Measurements from ENCODE around the gene TTYH3. TPM values are rescaled to one million over a fixed set of nuclear protein-coding genes. Genes with fewer than 3 reads are reported as not detected.

Gene TTYH3
- total and polyA plus RNA-seq, 9 of the 15 experiments (the other 6 are each of a cell fraction or from before 2014, with no cell fraction given) = 0.01 to 5.5 (median 1.1) TPM

DNA sequence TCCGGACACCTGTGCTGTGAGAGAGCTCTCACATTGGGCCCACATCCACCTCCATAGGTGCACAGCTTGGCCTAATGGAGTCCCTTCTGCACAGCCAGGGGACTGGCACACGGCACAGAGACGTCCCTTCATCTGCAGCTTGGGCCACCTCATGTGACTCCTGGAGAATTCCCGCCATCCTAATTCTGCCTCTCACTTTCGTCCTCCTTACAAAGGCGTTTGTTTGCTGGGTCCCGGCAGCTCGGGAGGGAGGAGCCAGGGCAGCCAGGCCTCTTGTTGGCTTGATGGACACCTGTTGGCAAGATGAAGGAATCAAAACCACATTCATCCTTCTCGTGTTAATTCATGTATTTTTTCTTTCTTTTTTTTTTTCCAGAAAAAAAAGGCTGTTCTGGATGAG lies 30.7 kb upstream of the TTYH3 start:
- ATAC-seq (no peak), DNase-seq (ENCODE audit: extremely low read depth in 1 of 4, low spot score in 3 of 4) (no peak), FAIRE-seq (no peak)
- H3K9me3 ChIP-seq (replicated peaks; ENCODE audit: control insufficient read depth, insufficient read depth, low read depth, low read length) = no peaks in the 10 kb centered on the region
- peaks cover 0 to 33% of the 10 kb centered on the region in 2 experiments; a peak in 2 of 5 replicates for H3K4me1 ChIP-seq (replicated peaks in 1 of 2; ENCODE audit: control insufficient read depth in 2 of 2, insufficient read depth in 2 of 2, low read length in 2 of 2)
- H3K9me1 ChIP-seq (ENCODE audit: control insufficient read depth, insufficient read depth, low read length) = peaks cover 5% of the 10 kb centered on the region
- no peak overlapping the region for H2AFZ ChIP-seq (ENCODE audit: low read depth, low read length)
- intact Hi-C loops (cut with micrococcal nuclease) = no loop called here
- no peak overlapping the region for H3K4me2 ChIP-seq (ENCODE audit: insufficient read depth, low read length)
- no peaks in the 10 kb centered on the region for H3K79me2 ChIP-seq (ENCODE audit: control insufficient read depth, insufficient read depth, low read length)
- POLR2A ChIA-PET = no interaction called here
- CTCF ChIA-PET (ENCODE audit: low intra/inter-chr PET ratio) = no interaction called here
- H4K20me1 ChIP-seq (replicated peaks; ENCODE audit: control insufficient read depth, insufficient read depth, low read length) = no peaks in the 10 kb centered on the region; the same call in none of the 2 replicates
- in situ Hi-C loops (cut with MboI) = no loop called here
- H3K27me3 ChIP-seq (ENCODE audit: control insufficient read depth in 2 of 2, insufficient read depth in 2 of 2, low read length in 2 of 2) = no peaks in the 10 kb centered on the region
- no peak overlapping the region for H3K4me3 ChIP-seq
- H3K9ac ChIP-seq (ENCODE audit: insufficient read depth in 1 of 2, low read depth in 2 of 2, low read length in 2 of 2) = no peak overlapping the region; a peak in 1 of 4 replicates
- BruUV-seq (replicated peaks) = no TSS peak
- WGBS (ENCODE audit: insufficient coverage, low coverage, missing lambda C conversion rate) = 61% methylated on average over 9 of the region's 9 CpGs
- H3K36me3 ChIP-seq (ENCODE audit: control insufficient read depth, insufficient read depth, low read length) = peaks cover 13% of the 10 kb centered on the region; the same call in 1 of the 3 replicates
- H3K27ac ChIP-seq (ENCODE audit: extremely low read depth, low read depth, low read length) = no peak overlapping the region
- TF ChIP-seq, protein P1, sequence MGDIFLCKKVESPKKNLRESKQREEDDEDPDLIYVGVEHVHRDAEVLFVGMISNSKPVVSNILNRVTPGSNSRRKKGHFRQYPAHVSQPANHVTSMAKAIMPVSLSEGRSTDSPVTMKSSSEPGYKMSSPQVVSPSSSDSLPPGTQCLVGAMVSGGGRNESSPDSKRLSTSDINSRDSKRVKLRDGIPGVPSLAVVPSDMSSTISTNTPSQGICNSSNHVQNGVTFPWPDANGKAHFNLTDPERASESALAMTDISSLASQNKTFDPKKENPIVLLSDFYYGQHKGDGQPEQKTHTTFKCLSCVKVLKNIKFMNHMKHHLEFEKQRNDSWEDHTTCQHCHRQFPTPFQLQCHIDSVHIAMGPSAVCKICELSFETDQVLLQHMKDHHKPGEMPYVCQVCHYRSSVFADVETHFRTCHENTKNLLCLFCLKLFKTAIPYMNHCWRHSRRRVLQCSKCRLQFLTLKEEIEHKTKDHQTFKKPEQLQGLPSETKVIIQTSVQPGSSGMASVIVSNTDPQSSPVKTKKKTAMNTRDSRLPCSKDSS (IDR thresholded peaks at IDR 0.05; ENCODE audit: low read depth, partially characterized antibody) = no peak
- TF ChIP-seq SOX6 (IDR thresholded peaks at IDR 0.05) (no peak), ZNF551 (CRISPR knock-in tag; IDR thresholded peaks at IDR 0.05) (no peak), SMC3 (conservative IDR thresholded peaks at IDR 0.05; ENCODE audit: insufficient read depth, low read depth, low read length) (no peak), HLTF (IDR thresholded peaks at IDR 0.05) (no peak), PHF20 (IDR thresholded peaks at IDR 0.05; ENCODE audit: partially characterized antibody) (no peak), PRDM10 (IDR thresholded peaks at IDR 0.05; ENCODE audit: partially characterized antibody) (no peak), CC2D1A (IDR thresholded peaks at IDR 0.05) (no peak), CHD1 (IDR thresholded peaks at IDR 0.05; ENCODE audit: low read length) (no peak), ZNF232 (CRISPR knock-in tag; IDR thresholded peaks at IDR 0.05) (no peak), ZNF586 (CRISPR knock-in tag; conservative IDR thresholded peaks at IDR 0.05) (no peak)
- TF ChIP-seq, protein P2, sequence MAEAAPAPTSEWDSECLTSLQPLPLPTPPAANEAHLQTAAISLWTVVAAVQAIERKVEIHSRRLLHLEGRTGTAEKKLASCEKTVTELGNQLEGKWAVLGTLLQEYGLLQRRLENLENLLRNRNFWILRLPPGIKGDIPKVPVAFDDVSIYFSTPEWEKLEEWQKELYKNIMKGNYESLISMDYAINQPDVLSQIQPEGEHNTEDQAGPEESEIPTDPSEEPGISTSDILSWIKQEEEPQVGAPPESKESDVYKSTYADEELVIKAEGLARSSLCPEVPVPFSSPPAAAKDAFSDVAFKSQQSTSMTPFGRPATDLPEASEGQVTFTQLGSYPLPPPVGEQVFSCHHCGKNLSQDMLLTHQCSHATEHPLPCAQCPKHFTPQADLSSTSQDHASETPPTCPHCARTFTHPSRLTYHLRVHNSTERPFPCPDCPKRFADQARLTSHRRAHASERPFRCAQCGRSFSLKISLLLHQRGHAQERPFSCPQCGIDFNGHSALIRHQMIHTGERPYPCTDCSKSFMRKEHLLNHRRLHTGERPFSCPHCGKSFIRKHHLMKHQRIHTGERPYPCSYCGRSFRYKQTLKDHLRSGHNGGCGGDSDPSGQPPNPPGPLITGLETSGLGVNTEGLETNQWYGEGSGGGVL (CRISPR knock-in tag; IDR thresholded peaks at IDR 0.05) = no peak
- TF ChIP-seq, protein P3, sequence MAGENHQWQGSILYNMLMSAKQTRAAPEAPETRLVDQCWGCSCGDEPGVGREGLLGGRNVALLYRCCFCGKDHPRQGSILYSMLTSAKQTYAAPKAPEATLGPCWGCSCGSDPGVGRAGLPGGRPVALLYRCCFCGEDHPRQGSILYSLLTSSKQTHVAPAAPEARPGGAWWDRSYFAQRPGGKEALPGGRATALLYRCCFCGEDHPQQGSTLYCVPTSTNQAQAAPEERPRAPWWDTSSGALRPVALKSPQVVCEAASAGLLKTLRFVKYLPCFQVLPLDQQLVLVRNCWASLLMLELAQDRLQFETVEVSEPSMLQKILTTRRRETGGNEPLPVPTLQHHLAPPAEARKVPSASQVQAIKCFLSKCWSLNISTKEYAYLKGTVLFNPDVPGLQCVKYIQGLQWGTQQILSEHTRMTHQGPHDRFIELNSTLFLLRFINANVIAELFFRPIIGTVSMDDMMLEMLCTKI (IDR thresholded peaks at IDR 0.05; ENCODE audit: partially characterized antibody) = no peak
- TF ChIP-seq, protein P4, sequence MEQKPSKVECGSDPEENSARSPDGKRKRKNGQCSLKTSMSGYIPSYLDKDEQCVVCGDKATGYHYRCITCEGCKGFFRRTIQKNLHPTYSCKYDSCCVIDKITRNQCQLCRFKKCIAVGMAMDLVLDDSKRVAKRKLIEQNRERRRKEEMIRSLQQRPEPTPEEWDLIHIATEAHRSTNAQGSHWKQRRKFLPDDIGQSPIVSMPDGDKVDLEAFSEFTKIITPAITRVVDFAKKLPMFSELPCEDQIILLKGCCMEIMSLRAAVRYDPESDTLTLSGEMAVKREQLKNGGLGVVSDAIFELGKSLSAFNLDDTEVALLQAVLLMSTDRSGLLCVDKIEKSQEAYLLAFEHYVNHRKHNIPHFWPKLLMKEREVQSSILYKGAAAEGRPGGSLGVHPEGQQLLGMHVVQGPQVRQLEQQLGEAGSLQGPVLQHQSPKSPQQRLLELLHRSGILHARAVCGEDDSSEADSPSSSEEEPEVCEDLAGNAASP (IDR thresholded peaks at IDR 0.05) = no peak
